Stimulated activated CD4-positive, alpha-beta T cell treated with anti-CD3 and anti-CD28 coated beads, Interleukin-1b, Interleukin-23, amount 100 ng/mL, for 48 hours (primary cell): Measurements from ENCODE around the gene DNAH8.

ENCODE experiments used
- DNase-seq: peaks from one replicate; pipeline ENCODE4 v3.0.0-alpha.2; 2020

DNAH8 gene

DNA sequence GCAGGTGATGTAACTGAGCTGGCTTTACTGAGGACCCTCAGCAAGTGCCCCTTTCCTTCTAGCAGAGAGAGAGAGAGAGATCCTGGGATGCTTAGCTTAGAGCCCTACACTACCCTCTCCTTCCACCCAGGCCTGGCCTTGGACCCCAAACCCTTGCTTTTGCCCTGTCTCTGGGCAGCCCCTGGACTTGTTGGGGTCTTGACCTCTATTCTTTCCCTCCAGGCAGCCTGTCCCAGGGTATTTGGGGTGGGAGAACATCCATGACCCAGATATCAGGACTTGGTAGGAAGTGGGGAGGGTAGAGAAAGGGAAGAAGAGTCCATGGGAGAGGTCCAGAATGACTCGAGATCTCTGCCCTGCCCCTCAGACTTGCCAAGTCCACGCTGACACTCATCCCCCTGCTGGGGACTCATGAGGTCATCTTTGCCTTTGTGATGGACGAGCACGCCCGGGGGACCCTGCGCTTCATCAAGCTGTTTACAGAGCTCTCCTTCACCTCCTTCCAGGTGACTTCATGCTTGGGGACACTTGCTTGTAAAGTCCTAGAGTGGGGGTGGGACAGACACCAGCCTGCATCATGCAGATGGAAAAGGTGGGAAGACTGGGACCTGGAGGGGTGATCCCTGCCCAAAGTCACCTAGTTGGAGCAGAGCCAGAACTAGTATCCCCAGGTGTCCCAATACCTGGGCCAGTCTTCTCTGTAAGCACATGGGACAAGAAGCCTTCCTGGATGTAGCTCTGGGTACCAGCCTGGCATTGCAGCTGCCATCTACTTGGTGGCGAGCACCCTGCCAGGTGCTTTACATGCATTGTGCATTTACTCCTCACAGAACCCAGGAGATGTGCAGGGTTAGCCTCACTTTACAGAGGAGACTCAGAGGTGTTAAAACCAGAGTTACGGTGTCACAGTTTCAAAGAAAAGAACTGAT is 364.4 kb downstream of the DNAH8 start:
- no peak for DNase-seq
